ENCODE results near the gene IL4I1.
A peak's percentile ranks its signal among the peaks of the same experiment; 100 is the strongest.

IL4I1 gene

GRCh38 chr19:49891393-49891792 lies 5.3 kb downstream of the IL4I1 start:
- H3K4me3 ChIP-seq (ENCODE audit: low read length), result no peak overlapping the region

DNA sequence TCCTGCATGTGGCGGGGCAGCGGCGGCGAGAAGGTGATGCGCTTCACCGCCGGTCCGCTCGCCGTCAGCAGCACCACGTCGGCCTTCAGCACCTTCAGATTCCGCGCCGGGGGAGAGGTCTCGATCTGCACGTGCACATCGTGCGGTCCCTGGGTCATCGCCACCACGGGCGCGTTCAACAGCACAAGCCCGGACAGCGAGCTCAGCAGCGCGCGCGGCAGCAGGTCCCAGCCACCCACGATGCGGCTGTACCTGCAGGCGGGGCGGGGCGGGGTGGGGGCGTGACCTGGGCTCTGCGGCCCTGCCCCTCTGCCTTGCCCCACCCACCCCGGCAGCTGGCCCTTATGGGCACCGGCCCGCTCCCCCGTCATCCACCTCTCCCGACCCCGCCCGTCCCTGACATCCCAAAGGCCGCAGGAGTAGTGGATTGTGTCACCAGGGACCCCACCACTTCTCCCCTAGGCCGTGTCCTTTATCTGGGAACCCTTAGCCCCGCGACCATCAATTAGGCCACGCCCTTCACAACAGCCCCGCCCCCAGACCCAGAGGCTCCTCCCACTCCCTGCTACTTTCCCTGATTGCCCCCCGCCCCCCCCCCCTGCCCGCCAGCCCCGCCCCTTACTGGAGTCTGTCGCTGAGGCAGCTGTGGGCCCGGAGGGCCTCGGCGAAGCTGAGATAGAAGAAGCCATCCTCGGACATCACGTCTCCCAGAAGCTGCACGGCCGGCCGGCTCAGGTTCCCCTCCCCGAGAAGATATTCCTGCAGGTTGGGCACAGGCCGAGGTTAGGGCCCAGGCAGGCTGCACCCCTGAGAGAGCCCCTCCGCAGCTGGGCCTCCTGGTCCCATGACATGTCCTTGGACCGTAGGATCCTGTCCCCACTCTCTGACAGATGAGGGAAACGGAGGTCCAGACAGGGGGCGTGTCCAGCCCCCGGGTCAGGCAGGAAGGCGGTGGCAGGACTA lies 6.1 kb downstream of the IL4I1 start:
- DNase-seq (ENCODE audit: low read depth), result no peak
- H3K4me3 ChIP-seq (ENCODE audit: low read length), result no peak overlapping the region
- no peak for TF ChIP-seq CTCF (conservative IDR thresholded peaks at IDR 0.05; ENCODE audit: low read length)

More at GRCh38 chr19:49891393-49891792, 5.3 kb downstream of the IL4I1 start:
- DNase-seq (ENCODE audit: low read depth), result no peak
- no peak for TF ChIP-seq CTCF (conservative IDR thresholded peaks at IDR 0.05; ENCODE audit: low read length)

DNA sequence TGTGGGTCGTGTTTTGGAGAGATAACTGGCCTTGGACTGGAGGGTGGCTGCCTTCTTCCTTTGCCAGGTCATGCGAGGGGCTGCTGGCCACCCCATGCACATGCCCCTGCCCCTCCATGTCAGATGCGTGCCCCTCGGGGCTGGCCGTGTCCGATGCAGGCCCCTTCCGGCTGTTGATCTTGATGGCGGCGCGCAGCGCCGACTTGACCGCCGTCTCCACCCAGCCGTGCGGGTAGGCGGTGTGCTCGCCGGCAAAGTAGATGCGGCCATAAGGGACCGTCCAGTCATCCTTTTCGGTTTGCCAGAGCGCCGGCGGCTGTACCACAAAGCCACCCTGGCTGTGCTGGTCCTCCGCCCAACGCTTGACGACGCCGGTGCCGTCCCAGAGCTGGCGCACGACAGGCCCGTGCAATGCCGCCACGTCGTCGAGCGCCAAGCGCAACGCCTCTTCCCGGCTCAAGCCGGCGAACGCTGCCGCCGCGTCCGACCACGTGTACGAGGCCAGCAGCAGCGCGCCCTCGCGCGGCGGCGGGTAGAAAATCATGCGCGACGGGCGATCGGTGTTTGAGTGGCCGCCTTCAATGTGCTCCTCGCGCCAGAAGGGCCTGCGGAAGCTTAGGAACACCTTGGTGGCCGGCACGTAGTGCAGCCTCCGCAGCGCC lies 6.9 kb downstream of the IL4I1 start:
- peak; percentile 60 for DNase-seq (ENCODE audit: low read depth)
- H3K4me3 ChIP-seq (ENCODE audit: low read length), result no peak overlapping the region
- TF ChIP-seq CTCF (conservative IDR thresholded peaks at IDR 0.05; ENCODE audit: low read length), result peak; percentile 57

DNA sequence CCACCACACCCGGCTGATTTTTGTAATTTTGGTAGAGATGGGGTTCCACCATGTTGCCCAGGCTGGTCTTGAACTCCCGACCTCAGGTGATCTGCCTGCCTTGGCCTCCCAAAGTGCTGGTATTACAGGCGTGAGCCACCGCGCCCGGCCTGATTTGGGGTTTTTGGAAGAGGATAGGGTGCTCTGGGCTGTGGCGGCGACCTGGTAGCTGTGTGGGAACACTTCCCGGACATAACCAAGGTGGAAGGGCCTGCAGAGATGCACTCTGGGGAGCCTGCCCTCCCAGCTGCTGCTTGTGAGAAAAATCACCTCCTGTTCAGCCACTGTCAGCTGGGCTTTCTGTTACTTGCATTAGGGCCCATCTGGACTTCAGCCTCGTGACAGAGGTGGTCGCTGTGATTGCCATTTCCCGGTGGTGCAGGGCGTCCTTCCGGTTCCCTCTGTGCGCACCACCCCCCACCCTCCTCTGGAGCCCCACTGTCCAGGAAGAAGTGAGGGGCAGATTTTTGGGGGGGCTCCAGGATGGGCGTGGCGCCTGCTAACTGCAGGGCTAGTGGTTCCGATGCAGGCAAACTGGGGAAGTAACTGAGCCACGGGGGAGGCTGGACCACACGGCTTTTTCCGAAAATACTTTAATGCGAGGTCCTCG lies 7.5 kb downstream of the IL4I1 start:
- TF ChIP-seq CTCF (conservative IDR thresholded peaks at IDR 0.05; ENCODE audit: low read length), result no peak
- no peak overlapping the region for H3K4me3 ChIP-seq (ENCODE audit: low read length)

GRCh38 chr19:49888510-49888824 lies 8.2 kb downstream of the IL4I1 start:
- DNase-seq (ENCODE audit: low read depth), result no peak
- H3K4me3 ChIP-seq (ENCODE audit: low read length), result no peak overlapping the region
- TF ChIP-seq CTCF (conservative IDR thresholded peaks at IDR 0.05; ENCODE audit: low read length), result no peak

More for the DNA sequence above, 7.5 kb downstream of the IL4I1 start:
- DNase-seq (ENCODE audit: low read depth), result no peak

DNA sequence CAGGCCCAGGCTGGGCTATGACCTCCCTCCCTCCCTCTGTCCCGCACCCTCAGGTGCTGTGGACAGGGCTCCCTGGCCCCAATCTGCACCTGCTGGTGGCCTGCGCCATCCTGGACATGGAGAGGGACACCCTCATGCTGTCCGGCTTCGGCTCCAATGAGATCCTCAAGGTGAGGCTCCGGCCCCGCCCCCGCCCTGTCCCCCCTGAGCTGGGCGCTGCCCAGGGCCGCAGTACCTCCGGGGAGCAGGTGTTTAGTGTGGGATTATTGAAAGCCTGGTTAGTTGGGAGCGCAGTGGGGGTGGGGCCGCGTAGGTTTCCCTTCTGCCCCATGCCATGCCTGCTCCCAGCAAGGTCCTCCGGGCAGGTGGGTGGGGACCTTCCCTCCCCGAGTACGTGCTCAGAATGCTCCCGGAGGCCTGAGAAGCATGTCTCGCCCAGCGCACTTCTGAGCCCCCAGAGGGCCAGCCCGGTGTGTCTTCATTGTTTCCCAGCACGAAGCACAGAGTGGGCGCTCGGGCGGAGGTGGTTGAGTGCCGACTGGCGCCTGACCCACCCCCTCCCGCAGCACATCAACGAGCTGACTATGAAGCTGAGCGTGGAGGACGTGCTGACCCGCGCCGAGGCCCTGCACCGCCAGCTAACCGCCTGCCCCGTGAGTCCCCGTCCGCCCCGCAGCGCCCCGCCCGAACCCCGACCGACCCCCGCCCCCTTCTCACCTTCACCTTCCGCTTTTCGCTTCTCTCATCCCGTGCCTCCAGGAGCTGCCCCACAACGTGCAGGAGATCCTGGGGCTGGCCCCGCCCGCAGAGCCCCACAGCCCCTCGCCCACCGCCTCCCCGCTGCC lies 8.8 kb downstream of the IL4I1 start:
- DNase-seq (ENCODE audit: low read depth), result no peak
- H3K4me3 ChIP-seq (ENCODE audit: low read length), result no peak overlapping the region
- TF ChIP-seq CTCF (conservative IDR thresholded peaks at IDR 0.05; ENCODE audit: low read length), result no peak

Measured in AG10803 (cell line).